Hindlimb muscle (tissue), 1 donor: Measurements from ENCODE around the gene TOM1L1. TPM values are rescaled to one million over a fixed set of nuclear protein-coding genes. Genes with fewer than 3 reads are reported as not detected.

Experiments used
- DNase-seq: peaks from one replicate; pipeline ENCODE4 v3.0.0-alpha.2; 2013
- polyA plus RNA-seq: library from polyadenylated mRNA; unstranded; fragments of 120-200 nt; gene quantifications from one replicate; pipeline ENCODE4 v1.2.1, GENCODE V29; 2013; ENCODE audit not compliant: insufficient read length

TOM1L1 gene
- polyA plus RNA-seq, 1 donor = 7.7 TPM

GRCh38 chr17:54898576-54898975, 2.1 kb upstream of the TOM1L1 start:
- DNase-seq = no peak

DNA sequence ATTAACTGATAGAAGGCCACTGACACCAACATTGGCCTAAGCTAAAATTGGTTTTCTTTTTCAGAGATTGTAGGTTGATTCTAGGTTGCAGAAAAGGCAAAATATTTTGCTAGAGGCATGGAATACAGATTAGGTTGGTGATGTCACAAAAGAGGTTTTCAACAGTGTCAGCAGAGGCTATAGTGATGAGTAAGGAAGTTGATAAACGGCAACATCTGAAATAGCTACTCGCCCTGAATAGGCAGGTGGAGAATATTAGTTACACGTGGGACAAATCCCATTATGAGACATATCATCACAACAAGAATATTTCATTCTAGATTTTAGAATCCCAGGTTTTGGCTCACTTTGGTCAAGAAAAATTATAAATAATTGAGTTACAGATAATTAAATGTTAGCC, 1.5 kb upstream of the TOM1L1 start:
- DNase-seq = no peak

DNA sequence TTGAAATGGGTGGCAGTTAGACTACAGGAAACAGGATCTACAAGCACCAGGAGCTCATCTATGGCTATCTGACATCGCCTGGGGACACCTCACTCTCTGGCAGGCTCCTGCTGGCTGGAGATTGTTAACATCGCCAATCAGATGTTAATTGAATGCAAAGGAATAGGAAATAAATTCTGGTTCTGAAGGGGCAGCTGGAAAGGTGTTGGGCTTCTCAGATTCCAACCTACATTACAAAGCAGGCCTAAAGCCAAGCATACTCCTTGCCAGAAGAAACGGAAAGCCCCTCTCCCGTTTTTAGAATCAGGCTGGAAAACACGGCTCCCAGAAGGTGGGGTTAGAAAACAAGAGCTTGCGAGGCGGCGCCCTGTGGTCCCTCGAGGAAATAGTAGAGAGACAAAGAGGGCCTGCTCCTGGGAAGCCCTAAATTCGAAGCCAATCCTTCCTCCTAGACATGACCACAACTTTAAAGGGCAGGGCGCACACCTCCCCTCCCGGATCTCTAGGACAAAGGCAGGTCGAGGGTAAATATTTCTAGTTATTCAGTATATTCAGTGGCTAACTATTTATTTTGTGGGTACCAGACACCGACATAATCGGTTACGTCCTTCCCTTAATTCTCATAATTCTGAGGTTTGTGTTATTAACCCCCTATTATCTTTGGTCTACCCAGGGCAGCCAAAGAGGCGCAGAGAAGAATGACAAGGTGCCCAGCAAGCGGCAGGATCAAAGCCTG, 763 bp upstream of the TOM1L1 start:
- no peak for DNase-seq

GRCh38 chr17:54901230-54901822, 674 bp downstream of the TOM1L1 start:
- DNase-seq = no peak

- DNase-seq = no peak
These were observed 1.4 kb downstream of the TOM1L1 start for GRCh38 chr17:54902017-54902416.

DNA sequence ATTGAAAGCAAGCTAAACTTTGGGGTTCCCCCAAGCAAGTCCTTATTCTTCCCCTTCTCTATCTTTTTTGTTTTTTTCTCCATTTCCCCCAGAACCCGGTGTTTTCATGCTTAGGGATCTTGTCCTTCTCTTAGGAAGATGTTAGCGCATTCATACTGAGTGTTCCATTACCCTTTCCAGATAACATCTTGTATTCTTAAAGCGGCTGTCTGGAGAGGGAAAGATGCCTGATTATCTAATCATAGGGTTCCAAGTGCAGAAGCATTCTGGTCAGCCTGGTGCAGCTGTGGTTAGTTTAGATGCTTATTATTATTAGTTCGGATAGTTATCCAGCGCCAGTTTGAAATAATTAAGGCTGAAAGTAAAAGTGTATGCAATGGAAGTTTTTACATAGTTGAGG, 2.0 kb downstream of the TOM1L1 start:
- no peak for DNase-seq

- DNase-seq = no peak
These were observed 2.7 kb downstream of the TOM1L1 start for GRCh38 chr17:54903375-54903774.

DNA sequence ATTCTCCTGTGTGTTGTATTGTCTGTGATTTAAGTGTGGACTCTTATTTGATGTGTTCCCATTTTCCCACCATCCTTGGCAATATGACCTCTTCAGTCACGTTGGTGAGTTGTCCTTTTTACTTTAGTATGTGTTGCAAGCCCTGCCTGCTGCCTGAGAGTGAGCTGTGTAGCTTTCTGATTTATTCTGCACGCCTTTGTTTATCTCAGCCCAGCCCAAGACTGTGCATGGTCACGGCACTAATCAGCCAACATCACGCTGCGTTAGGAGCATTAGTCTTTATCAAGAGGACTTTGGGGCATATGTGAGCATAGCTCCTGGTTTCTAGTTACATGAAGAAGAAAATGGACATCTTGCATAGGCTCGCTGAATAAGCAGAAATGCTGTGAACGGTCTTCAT, 6.0 kb downstream of the TOM1L1 start:
- DNase-seq = no peak

- no peak for DNase-seq
These were observed 6.7 kb downstream of the TOM1L1 start for GRCh38 chr17:54907376-54907775.

GRCh38 chr17:54909766-54910165, 9.1 kb downstream of the TOM1L1 start:
- no peak for DNase-seq

DNA sequence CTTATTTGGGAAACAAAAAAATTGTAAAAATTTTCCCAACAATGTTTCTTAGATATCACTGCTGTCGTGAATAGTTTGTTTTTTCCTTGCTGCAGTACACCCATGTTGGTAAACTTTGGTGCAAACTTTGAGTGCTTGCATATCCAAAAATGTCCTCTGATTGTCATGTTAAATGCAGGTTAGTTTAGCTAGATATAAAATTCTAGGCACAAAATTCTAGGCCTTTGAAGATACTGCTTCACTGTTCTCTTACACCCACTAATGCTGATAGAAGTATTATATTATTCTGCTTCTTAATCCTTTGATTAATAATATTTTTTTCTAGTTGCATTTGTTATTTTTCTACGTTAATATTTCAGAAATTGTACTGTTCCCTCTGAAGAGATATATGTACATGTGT, 16.1 kb downstream of the TOM1L1 start:
- DNase-seq = no peak

DNA sequence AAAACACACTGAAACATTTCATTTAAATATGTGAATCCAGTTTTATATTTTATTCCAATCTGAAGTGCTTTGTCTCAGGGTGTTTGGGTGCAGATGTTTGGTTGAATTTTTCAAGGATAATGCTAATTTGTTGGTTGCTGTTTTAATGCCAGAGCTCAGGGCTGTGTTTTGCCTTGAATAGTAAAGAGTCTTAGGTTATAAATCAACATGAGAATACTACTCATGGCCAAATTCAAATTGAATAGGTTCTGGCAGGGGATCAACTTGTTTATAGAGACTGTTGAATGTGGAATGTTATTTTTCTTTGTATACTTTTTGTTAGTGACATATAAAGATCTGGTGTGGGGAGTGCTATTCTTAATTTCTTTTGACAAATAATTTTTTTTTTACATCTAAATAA, 18.8 kb downstream of the TOM1L1 start:
- no peak for DNase-seq

GRCh38 chr17:54920819-54921218, 20.2 kb downstream of the TOM1L1 start:
- no peak for DNase-seq

DNA sequence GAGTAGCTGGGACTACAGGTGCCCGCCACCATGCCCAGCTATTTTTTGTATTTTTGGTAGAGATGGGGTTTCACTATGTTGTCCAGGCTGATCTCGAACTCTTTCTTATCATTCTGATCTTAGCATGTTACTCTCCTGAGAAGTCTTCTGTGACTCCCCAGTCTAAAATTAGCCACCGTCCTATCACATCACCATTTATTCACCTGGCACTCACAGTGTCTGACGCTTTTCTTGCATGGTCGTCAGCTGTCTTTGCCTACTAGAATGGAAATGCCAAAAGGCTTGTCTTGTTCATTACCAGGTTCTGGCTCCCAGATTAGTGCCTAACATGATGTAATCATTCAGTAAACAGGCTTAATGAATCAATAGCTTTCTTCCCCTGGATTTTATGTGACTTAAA, 23.8 kb downstream of the TOM1L1 start:
- no peak for DNase-seq

DNA sequence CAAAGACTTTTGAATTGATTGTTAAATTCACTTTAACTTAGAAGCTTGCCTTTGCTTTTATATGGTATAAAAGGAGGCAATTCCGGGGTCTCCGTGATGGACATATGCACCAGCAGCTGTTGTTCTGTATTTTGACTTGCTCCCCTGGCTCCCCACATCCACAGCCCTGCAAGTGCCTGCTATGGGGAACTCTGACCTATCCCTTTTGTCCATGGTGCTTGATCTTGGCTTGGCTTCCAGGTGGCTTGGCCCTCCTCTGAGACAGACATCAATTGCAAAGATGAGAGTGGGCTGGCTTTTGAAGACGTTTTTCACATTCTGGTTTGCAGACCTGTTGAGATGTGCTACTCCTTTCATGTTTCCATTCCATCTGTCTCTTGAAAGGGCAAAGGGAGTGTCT, 26.9 kb downstream of the TOM1L1 start:
- DNase-seq = no peak

GRCh38 chr17:54932711-54933110, 32.1 kb downstream of the TOM1L1 start:
- no peak for DNase-seq

DNA sequence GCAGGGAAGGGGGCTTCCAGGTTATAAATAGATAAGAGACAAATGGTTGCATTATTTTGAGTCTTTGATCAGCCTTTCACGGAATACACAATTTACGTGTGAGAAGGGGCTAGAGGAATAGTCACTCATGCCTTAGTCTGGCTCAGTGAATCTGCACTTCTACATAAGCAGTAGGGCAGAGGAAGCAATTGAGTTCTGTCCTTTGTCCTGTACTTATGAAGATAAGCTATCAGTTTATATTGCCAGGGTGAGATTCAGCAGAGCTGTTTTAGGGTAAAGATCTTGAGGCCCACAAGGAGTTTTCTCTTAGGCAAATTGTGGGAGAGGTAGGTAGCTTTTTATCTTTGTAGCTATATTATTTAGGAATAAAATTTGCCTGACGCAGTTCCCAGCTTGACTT, 33.3 kb downstream of the TOM1L1 start:
- DNase-seq = no peak

DNA sequence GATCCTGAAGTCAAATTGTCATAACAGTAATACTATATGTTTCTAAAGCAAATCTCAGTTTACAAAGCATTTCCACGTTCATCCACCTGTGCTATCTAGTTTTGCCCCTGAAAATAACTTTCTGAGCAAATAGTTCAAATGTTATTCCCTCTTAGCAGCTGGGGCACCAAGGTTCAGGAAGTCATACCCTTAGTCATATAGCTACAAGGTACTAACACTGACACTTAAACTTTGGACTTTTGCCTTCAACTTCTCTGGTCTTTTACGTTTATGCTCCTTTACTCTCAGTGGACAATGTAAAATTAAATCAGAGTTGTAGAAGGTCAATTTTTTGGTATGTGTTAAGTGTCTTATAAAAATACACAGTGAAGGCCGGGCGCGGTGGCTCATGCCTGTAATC, 34.8 kb downstream of the TOM1L1 start:
- no peak for DNase-seq

- no peak for DNase-seq
These were observed 36.4 kb downstream of the TOM1L1 start for GRCh38 chr17:54937018-54937417.

GRCh38 chr17:54937426-54937825, 36.8 kb downstream of the TOM1L1 start:
- DNase-seq = no peak

- no peak for DNase-seq
These were observed 40.6 kb downstream of the TOM1L1 start for GRCh38 chr17:54941285-54941684.

DNA sequence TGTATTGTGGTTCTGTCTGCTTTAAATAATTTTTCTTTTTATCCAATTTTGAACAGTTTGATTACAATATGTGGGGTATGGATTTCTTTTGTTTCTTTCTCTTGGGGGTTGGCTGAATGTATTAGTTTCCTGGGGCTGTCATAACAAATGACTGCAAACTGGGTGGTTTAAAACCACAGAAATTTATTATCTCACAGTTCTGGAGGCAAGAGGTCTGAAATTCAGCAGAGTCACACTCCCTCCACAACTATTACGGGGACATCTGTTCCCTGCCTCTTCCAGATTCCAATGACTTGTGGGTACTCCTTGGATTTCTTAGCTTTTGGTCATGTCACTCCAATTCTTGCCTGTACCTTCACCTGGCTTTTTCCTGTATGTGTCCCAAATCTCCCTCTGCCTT, 44.1 kb downstream of the TOM1L1 start:
- no peak for DNase-seq

GRCh38 chr17:54945231-54945630, 44.6 kb downstream of the TOM1L1 start:
- no peak for DNase-seq

GRCh38 chr17:54945671-54946070, 45.0 kb downstream of the TOM1L1 start:
- DNase-seq = no peak

- DNase-seq = no peak
These were observed 46.7 kb downstream of the TOM1L1 start for GRCh38 chr17:54947396-54947795.
